Uterus (tissue), 4 donors: ENCODE results near the gene KCNQ5. TPM values are rescaled to one million over a fixed set of nuclear protein-coding genes. Genes with fewer than 3 reads are reported as not detected.
"Not testable (repeated sequence)": the region's sequence is repeated elsewhere in the genome, so short reads cannot be mapped to it uniquely, and the experiment has no call there.

ENCODE experiments used
- DNase-seq, 2 donors: peaks; one replicate each; pipeline ENCODE4 v3.0.0-alpha.2; 2019 to 2020
- H3K27ac ChIP-seq, 2 donors: fragments of 200-600 bp; sonication (generic); 1 replicate in 1 of 2; 2 replicates in 1 of 2; pipeline ENCODE4 v1.5.1; 2016 to 2018
- H3K27me3 ChIP-seq, 2 donors: fragments of 200-600 bp; sonication (generic); one replicate each; pipeline ENCODE4 v1.5.1; 2018 to 2019; ENCODE audit warnings: control low read depth in 1 of 2
- H3K36me3 ChIP-seq, 2 donors: fragments of 200-600 bp; sonication (generic); one replicate each; pipeline ENCODE4 v1.5.1; 2019; ENCODE audit warnings: control low read depth in 1 of 2
- H3K4me1 ChIP-seq, 2 donors: fragments of 200-600 bp; sonication (generic); one replicate each; pipeline ENCODE4 v1.5.1; 2018 to 2019; ENCODE audit warnings: control low read depth in 1 of 2
- H3K4me3 ChIP-seq, 2 donors: fragments of 200-600 bp; sonication (generic); 1 replicate in 1 of 2; 2 replicates in 1 of 2; pipeline ENCODE4 v1.5.1; 2018 to 2019; ENCODE audit warnings: mild to moderate bottlenecking in 1 of 2
- H3K9me3 ChIP-seq, 2 donors: fragments of 200-600 bp; sonication (generic); one replicate each; pipeline ENCODE4 v1.5.1; 2019; ENCODE audit warnings: control low read depth in 1 of 2
- POLR2A ChIP-seq, 2 donors: fragments of 450-650 bp; IDR thresholded peaks; one replicate each; pipeline ENCODE4 v1.6.1; 2016; ENCODE audit warnings: antibody characterized with exemption in 2 of 2, mild to moderate bottlenecking in 1 of 2, moderate library complexity in 1 of 2
- intact Hi-C: fragments of 100-400 bp; cut with DNase I; formaldehyde crosslinking; loops from one replicate; pipeline ENCODE4 v1.15.1; 2023; ENCODE audit warnings: low total_unique reads
- total RNA-seq, 4 donors: library from RNA; depleted of rRNA in 3 of 4; stranded (reverse); fragments of >200 nt in 3 of 4; gene quantifications; one replicate each; pipeline versions ENCODE4 v1.1.0 to v1.2.4, GENCODE V29; 2014 to 2023
- TF ChIP-seq, protein P1 (sequence below), 4 experiments: fragments of 200-600 bp in 2 of 4; fragments of 450-650 bp in 2 of 4; sonication (generic) in 2 of 4; IDR thresholded peaks; one replicate each; pipeline ENCODE4 v1.5.1; 2016 to 2019; ENCODE audit warnings: antibody characterized with exemption in 4 of 4, mild to moderate bottlenecking in 2 of 4, moderate library complexity in 1 of 4
- donor health status: DM: yes; HTN: yes; CAD: no.

The KCNQ5 gene
- total RNA-seq = 1 to 10 TPM in 1 of 4 donors, under 1 TPM in 1, not detected in 2; 0.34 to 2.4 TPM

DNA sequence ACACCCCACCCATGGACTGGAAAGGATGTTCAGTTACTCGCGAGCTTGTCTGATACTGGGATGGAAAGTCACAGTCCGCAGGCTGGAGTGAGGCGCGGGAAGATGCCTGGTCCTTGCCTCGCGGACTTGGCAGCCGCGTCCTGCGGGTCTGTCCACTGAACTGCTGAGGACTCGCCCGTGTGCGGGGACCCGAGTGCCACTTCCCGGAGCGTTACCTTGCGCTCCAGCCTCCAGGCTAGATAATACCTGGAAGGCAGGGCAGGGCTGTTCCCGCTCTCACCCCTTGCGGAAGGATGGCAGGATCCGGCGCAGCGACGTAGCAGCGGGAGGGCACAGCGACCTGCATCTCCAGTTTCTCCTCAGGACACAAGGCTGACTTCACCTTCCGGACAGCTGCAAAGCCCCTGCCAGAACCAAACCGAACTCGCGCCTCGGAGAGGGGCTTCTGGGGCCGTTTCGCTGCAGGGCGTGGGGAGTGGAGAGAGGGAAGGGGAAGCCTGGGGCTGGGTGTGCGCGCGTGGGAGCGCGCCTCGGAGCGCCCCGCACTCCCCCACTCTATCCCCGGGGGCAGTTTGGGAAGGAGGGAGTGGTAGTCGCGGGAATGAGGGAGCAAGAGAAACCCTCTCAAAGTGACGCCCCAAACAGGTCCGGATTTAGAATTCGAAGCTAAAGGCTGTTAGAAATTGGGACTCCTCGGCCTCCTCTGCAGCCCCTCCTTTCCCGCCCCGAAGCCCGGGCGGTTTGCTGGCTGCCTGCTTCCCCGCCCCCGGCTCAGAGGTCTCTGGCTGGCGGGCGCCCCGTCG is at the start of gene KCNQ5:
Gene KCNQ5 (plus strand): TSS at position 774 of the 803 bp plus-strand sequence.
- intact Hi-C loops = no loop called here
- H3K36me3 ChIP-seq = no peaks in the 10 kb centered on the region
- H3K27me3 ChIP-seq = peaks cover 0 to 18% of the 10 kb centered on the region in 2 donors
- no peaks in the 10 kb centered on the region for H3K9me3 ChIP-seq
- DNase-seq = no peak
- peak within 1 kb of the TSS; percentile 14 for H3K4me3 ChIP-seq
- H3K27ac ChIP-seq = no peak within 1 kb of the TSS
- peaks cover 0 to 17% of the 10 kb centered on the region in 2 donors for H3K4me1 ChIP-seq
- TF ChIP-seq, protein P1, sequence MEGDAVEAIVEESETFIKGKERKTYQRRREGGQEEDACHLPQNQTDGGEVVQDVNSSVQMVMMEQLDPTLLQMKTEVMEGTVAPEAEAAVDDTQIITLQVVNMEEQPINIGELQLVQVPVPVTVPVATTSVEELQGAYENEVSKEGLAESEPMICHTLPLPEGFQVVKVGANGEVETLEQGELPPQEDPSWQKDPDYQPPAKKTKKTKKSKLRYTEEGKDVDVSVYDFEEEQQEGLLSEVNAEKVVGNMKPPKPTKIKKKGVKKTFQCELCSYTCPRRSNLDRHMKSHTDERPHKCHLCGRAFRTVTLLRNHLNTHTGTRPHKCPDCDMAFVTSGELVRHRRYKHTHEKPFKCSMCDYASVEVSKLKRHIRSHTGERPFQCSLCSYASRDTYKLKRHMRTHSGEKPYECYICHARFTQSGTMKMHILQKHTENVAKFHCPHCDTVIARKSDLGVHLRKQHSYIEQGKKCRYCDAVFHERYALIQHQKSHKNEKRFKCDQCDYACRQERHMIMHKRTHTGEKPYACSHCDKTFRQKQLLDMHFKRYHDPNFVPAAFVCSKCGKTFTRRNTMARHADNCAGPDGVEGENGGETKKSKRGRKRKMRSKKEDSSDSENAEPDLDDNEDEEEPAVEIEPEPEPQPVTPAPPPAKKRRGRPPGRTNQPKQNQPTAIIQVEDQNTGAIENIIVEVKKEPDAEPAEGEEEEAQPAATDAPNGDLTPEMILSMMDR (IDR thresholded peaks at IDR 0.05) = no peak
- TF ChIP-seq POLR2A (IDR thresholded peaks at IDR 0.05) = no peak

DNA sequence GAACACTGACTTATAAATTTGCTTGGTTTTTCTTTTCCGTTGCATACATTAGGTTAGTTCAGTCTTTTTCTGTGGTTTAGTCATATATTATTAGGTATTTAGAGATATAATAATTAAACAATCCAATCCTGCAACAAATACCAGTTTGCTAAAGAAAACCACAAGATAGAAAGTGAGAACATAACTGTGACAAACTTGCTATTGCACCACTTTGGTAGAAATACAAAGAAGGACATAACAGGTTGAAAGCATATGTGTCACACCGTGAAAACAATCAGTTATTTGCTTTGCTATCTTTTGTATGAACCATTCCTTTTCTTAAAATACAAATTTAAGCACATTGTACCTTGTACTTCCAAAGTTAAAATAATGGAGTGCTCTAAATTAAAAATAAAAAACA is 42.0 kb upstream of the KCNQ5 start:
- intact Hi-C loops = no loop called here
- no peak overlapping the region for H3K27ac ChIP-seq
- H3K4me3 ChIP-seq = no peak overlapping the region
- H3K4me1 ChIP-seq = no peaks in the 10 kb centered on the region
- H3K27me3 ChIP-seq = no peaks in the 10 kb centered on the region
- DNase-seq = no peak
- H3K36me3 ChIP-seq = no peaks in the 10 kb centered on the region
- TF ChIP-seq POLR2A (IDR thresholded peaks at IDR 0.05) = no peak
- TF ChIP-seq, protein P1 (IDR thresholded peaks at IDR 0.05) = no peak
- H3K9me3 ChIP-seq = no peaks in the 10 kb centered on the region

DNA sequence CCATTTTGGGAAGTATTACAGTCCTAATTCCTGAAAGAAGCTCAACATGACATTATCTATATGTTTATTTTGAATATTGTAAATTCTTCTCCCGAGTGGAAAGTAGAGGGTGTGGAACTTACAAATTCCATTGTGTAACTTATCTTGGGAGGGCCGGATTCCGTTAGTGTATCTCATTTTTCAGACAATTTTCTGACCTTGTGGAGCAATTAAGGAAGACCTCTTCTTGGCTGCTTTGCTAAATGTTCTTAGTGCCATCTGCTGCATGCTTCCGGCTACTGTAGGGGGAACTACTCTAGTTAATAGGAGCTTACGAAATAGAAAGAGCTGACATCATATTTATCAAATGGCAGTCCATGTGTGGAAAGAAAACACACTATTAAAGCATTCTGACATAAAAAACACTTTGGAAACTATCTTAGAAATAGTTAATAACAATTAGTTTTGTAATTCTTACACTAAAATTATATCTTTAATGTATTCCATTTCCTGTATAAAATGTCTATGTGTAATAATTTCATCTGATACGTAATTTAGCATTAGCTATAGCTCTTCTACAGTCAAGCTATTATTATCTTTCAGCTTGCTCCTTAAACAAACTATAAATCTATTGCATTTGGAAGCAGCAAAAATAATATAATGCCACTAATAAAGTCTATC is 41.5 kb upstream of the KCNQ5 start:
- Histone ChIP-seq H3K9me3 (no peaks in the 10 kb centered on the region), H3K27ac (no peak overlapping the region), H3K27me3 (no peaks in the 10 kb centered on the region), H3K36me3 (no peaks in the 10 kb centered on the region), H3K4me3 (no peak overlapping the region), H3K4me1 (no peaks in the 10 kb centered on the region)
- TF ChIP-seq, protein P1 (IDR thresholded peaks at IDR 0.05) = no peak
- no peak for TF ChIP-seq POLR2A (IDR thresholded peaks at IDR 0.05)
- intact Hi-C loops = no loop called here
- no peak for DNase-seq

GRCh38 chr6:72580950-72581349 is 40.9 kb upstream of the KCNQ5 start:
- H3K27me3 ChIP-seq, intact Hi-C loops, H3K9me3 ChIP-seq, DNase-seq, H3K36me3 ChIP-seq, H3K4me1 ChIP-seq, H3K4me3 ChIP-seq, H3K27ac ChIP-seq: not testable (repeated sequence)

DNA sequence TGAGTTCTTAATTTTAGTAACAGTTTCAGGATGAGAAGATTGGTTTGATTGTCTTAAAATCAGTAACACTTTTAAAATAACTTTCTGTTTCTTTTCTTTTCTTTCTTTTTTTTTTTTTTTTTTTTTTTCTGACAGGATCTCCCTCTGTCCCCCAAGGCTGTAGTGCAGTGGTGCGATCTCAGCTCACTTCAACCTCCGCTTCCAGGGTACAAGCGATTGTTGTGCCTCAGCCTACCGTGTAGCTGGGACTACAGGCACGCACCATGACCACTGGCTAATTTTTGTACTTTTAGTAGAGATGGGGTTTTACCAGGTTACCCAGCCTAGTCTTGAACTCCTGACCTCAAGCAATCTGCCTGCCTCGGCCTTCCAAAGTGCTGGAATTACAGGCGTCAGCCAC is 33.7 kb upstream of the KCNQ5 start:
- Histone ChIP-seq H3K9me3 (no peaks in the 10 kb centered on the region), H3K4me3 (no peak overlapping the region), H3K27ac (no peak overlapping the region), H3K36me3 (no peaks in the 10 kb centered on the region), H3K27me3 (no peaks in the 10 kb centered on the region), H3K4me1 (no peaks in the 10 kb centered on the region)
- intact Hi-C loops = no loop called here
- DNase-seq = no peak
- TF ChIP-seq, protein P1 (IDR thresholded peaks at IDR 0.05) = no peak
- no peak for TF ChIP-seq POLR2A (IDR thresholded peaks at IDR 0.05)
